ENCODE data around the gene MYO16.

Gene MYO16

GRCh38 chr13:109130093-109130835, 500.9 kb downstream of the MYO16 start:
- no peak overlapping the region for H3K4me2 ChIP-seq (ENCODE audit: low read depth, low read length, poor library complexity, severe bottlenecking)

GRCh38 chr13:109131698-109132257, 502.4 kb downstream of the MYO16 start:
- H3K4me2 ChIP-seq (ENCODE audit: low read depth, low read length, poor library complexity, severe bottlenecking) = no peak overlapping the region
- H3K9me3 ChIP-seq (ENCODE audit: insufficient read depth, low read length) = no peaks in the 10 kb centered on the region
- TF ChIP-seq CTCF (IDR thresholded peaks at IDR 0.05; ENCODE audit: insufficient read depth, low read length, poor library complexity, severe bottlenecking) (no peak), EZH2phosphoT487 (conservative IDR thresholded peaks at IDR 0.05; ENCODE audit: low read length) (no peak)
- no peak overlapping the region for H3K4me3 ChIP-seq (ENCODE audit: insufficient read depth, low read length, poor library complexity, severe bottlenecking)
- H3F3A ChIP-seq (ENCODE audit: insufficient read depth) = no peaks in the 10 kb centered on the region
- H3K27me3 ChIP-seq (ENCODE audit: low read length) = no peaks in the 10 kb centered on the region
- no peak overlapping the region for H3K9ac ChIP-seq (ENCODE audit: low read length)
- no peak overlapping the region for H3K27ac ChIP-seq (ENCODE audit: low read depth, low read length)
- no peaks in the 10 kb centered on the region for H3K36me3 ChIP-seq (ENCODE audit: low read length)
- no peaks in the 10 kb centered on the region for H3K79me2 ChIP-seq (ENCODE audit: insufficient read depth, low read length)
- H4K20me1 ChIP-seq (ENCODE audit: low read depth, low read length) = no peaks in the 10 kb centered on the region
- H3K9me2 ChIP-seq (replicated peaks; ENCODE audit: insufficient read depth, low read length) = no peaks in the 10 kb centered on the region
- H2AFZ ChIP-seq (ENCODE audit: low read depth, low read length, severe bottlenecking) = no peak overlapping the region

More at GRCh38 chr13:109130093-109130835, 500.9 kb downstream of the MYO16 start:
- Histone ChIP-seq H3K9ac (ENCODE audit: low read length) (no peak overlapping the region), H3K27me3 (ENCODE audit: low read length) (no peaks in the 10 kb centered on the region), H3K36me3 (ENCODE audit: low read length) (no peaks in the 10 kb centered on the region), H4K20me1 (ENCODE audit: low read depth, low read length) (no peaks in the 10 kb centered on the region), H3K79me2 (ENCODE audit: insufficient read depth, low read length) (no peaks in the 10 kb centered on the region), H3K27ac (ENCODE audit: low read depth, low read length) (no peak overlapping the region), H2AFZ (ENCODE audit: low read depth, low read length, severe bottlenecking) (no peak overlapping the region), H3K9me3 (ENCODE audit: insufficient read depth, low read length) (no peaks in the 10 kb centered on the region), H3F3A (ENCODE audit: insufficient read depth) (no peaks in the 10 kb centered on the region), H3K9me2 (replicated peaks; ENCODE audit: insufficient read depth, low read length) (no peaks in the 10 kb centered on the region), H3K4me3 (ENCODE audit: insufficient read depth, low read length, poor library complexity, severe bottlenecking) (no peak overlapping the region)
- no peak for TF ChIP-seq CTCF (IDR thresholded peaks at IDR 0.05; ENCODE audit: insufficient read depth, low read length, poor library complexity, severe bottlenecking)
- no peak for TF ChIP-seq EZH2phosphoT487 (conservative IDR thresholded peaks at IDR 0.05; ENCODE audit: low read length)

DNA sequence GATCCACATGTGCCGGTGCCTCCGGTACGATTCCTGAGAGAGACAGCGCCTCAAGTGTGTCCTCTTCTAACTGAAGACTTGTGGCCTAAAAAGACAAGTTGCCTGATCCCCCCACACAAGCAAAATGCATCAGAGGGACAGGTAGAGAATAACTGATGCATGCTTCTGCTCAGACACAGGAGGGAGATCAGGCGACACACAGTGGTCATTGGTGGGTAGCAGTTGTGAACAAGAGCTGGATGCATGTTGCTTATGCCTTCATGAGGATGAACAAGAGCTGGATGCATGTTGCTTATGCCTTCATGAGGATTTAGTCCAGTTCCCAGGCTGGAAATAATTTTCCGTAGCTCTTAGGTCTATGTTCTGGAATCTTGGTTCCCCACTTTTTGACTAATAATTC, 505.6 kb downstream of the MYO16 start:
- H3K4me3 ChIP-seq (ENCODE audit: insufficient read depth, low read length, poor library complexity, severe bottlenecking) = no peak overlapping the region
- H3K27ac ChIP-seq (ENCODE audit: low read depth, low read length) = no peak overlapping the region
- H4K20me1 ChIP-seq (ENCODE audit: low read depth, low read length) = no peaks in the 10 kb centered on the region
- H3K9ac ChIP-seq (ENCODE audit: low read length) = no peak overlapping the region
- TF ChIP-seq EZH2phosphoT487 (conservative IDR thresholded peaks at IDR 0.05; ENCODE audit: low read length) (no peak), CTCF (IDR thresholded peaks at IDR 0.05; ENCODE audit: insufficient read depth, low read length, poor library complexity, severe bottlenecking) (no peak)
- H3K4me2 ChIP-seq (ENCODE audit: low read depth, low read length, poor library complexity, severe bottlenecking) = no peak overlapping the region
- H3K79me2 ChIP-seq (ENCODE audit: insufficient read depth, low read length) = no peaks in the 10 kb centered on the region
- no peaks in the 10 kb centered on the region for H3K36me3 ChIP-seq (ENCODE audit: low read length)
- no peaks in the 10 kb centered on the region for H3K9me3 ChIP-seq (ENCODE audit: insufficient read depth, low read length)
- no peaks in the 10 kb centered on the region; the same call in 1 of the 2 replicates for H3K27me3 ChIP-seq (ENCODE audit: low read length)
- H3F3A ChIP-seq (ENCODE audit: insufficient read depth) = no peaks in the 10 kb centered on the region
- H3K9me2 ChIP-seq (replicated peaks; ENCODE audit: insufficient read depth, low read length) = no peaks in the 10 kb centered on the region
- no peak overlapping the region for H2AFZ ChIP-seq (ENCODE audit: low read depth, low read length, severe bottlenecking)
